MM.1S (cell line): Measurements from ENCODE around the gene PHC3.

Experiments
- DNase-seq: peaks from one replicate; pipeline ENCODE4 v3.0.0-alpha.2; 2015
- H2AFZ ChIP-seq: fragments of 300-600 bp; sonication (generic); 2 replicates; pipeline ENCODE4 v1.6.0; 2016; ENCODE audit warnings: antibody characterized with exemption, low read length
- H3F3A ChIP-seq: fragments of 300-600 bp; sonication (generic); 2 replicates; pipeline ENCODE4 v1.6.1; 2016; ENCODE audit warnings: mild to moderate bottlenecking, antibody characterized with exemption, low read length, moderate library complexity, mixed read lengths; ENCODE audit not compliant: insufficient read depth
- H3K27ac ChIP-seq: fragments of 300-600 bp; sonication (generic); 2 replicates; pipeline ENCODE4 v1.5.1; 2016; ENCODE audit warnings: mild to moderate bottlenecking, low read length
- H3K27me3 ChIP-seq: fragments of 300-600 bp; sonication (generic); replicated peaks from 2 replicates; pipeline ENCODE4 v1.6.0; 2016; ENCODE audit warnings: low read length; ENCODE audit not compliant: insufficient read depth
- H3K36me3 ChIP-seq: fragments of 300-600 bp; sonication (generic); replicated peaks from 2 replicates; pipeline ENCODE4 v1.6.1; 2016; ENCODE audit warnings: mild to moderate bottlenecking, low read length, mixed read lengths; ENCODE audit not compliant: insufficient read depth
- H3K4me1 ChIP-seq: fragments of 300-600 bp; sonication (generic); 2 replicates; pipeline ENCODE4 v1.6.1; 2016; ENCODE audit warnings: low read length, mixed read lengths
- H3K4me2 ChIP-seq: fragments of 300-600 bp; sonication (generic); 2 replicates; pipeline ENCODE4 v1.6.0; 2016; ENCODE audit warnings: low read depth, low read length
- H3K4me3 ChIP-seq: fragments of 300-600 bp; sonication (generic); 2 replicates; pipeline ENCODE4 v1.5.1; 2016; ENCODE audit warnings: low read length, mixed read lengths
- H3K79me2 ChIP-seq: fragments of 300-600 bp; sonication (generic); 2 replicates; pipeline ENCODE4 v1.6.1; 2016; ENCODE audit warnings: mixed run types, low read length, mixed read lengths
- H3K9ac ChIP-seq: fragments of 300-600 bp; sonication (generic); 2 replicates; pipeline ENCODE4 v1.6.1; 2016; ENCODE audit warnings: low read length, mixed read lengths
- H3K9me2 ChIP-seq: fragments of 300-600 bp; sonication (generic); replicated peaks from 2 replicates; pipeline ENCODE4 v1.6.1; 2016; ENCODE audit warnings: mild to moderate bottlenecking, low read length, mixed read lengths; ENCODE audit not compliant: insufficient read depth
- H3K9me3 ChIP-seq: fragments of 300-600 bp; sonication (generic); replicated peaks from 2 replicates; pipeline ENCODE4 v1.6.1; 2016; ENCODE audit warnings: mild to moderate bottlenecking, low read length, mixed read lengths; ENCODE audit not compliant: insufficient read depth
- H4K20me1 ChIP-seq: fragments of 300-600 bp; sonication (generic); 2 replicates; pipeline ENCODE4 v1.6.1; 2016; ENCODE audit warnings: mild to moderate bottlenecking, low read length, moderate library complexity, mixed read lengths; ENCODE audit not compliant: insufficient read depth
- EZH2 ChIP-seq: fragments of 300-600 bp; sonication (generic); optimal IDR thresholded peaks from 2 replicates; pipeline ENCODE3; 2017; ENCODE audit warnings: low read depth, mild to moderate bottlenecking, antibody characterized with exemption, low read length, mixed read lengths
- EZH2phosphoT487 ChIP-seq: fragments of 300-600 bp; sonication (generic); IDR thresholded peaks from 2 replicates; pipeline ENCODE4 v1.6.1; 2018; ENCODE audit warnings: antibody characterized with exemption, low read length
- TF ChIP-seq, protein P1 (sequence below): fragments of 300-600 bp; sonication (generic); IDR thresholded peaks from 2 replicates; pipeline ENCODE4 v1.5.1; 2016; ENCODE audit warnings: antibody characterized with exemption, low read length, mixed read lengths

The PHC3 gene

DNA sequence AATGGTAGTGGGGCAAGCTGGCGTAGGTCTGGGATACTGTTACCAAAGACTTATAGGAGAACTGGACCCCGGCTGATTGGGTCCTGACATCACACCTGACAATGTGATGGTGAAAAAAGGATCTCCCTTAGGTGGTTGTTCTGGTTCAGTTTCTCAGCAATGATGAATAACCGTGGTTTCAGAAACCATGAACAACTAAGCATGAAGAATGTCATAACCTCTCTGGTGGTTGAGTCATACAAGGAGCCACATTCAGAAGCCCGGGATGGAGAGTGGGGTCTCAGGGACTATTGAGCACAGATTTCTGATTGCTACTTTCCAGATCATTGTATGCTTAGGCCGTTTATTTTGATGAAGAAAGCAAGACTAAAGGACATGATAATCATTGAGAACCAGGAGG, 126.3 kb downstream of the PHC3 start:
- Histone ChIP-seq H3K9ac (peak overlapping the region; percentile 54), H3K4me1 (peaks cover 46% of the 10 kb centered on the region), H2AFZ (peak overlapping the region; percentile 58), H3F3A (peaks cover 44% of the 10 kb centered on the region), H3K36me3 (no peaks in the 10 kb centered on the region), H4K20me1 (no peaks in the 10 kb centered on the region), H3K9me3 (no peaks in the 10 kb centered on the region), H3K27me3 (no peaks in the 10 kb centered on the region), H3K4me3 (peak overlapping the region; percentile 62), H3K27ac (peak overlapping the region; percentile 80), H3K9me2 (no peaks in the 10 kb centered on the region), H3K79me2 (peaks cover 63% of the 10 kb centered on the region), H3K4me2 (peak overlapping the region; percentile 71)
- TF ChIP-seq, protein P1, sequence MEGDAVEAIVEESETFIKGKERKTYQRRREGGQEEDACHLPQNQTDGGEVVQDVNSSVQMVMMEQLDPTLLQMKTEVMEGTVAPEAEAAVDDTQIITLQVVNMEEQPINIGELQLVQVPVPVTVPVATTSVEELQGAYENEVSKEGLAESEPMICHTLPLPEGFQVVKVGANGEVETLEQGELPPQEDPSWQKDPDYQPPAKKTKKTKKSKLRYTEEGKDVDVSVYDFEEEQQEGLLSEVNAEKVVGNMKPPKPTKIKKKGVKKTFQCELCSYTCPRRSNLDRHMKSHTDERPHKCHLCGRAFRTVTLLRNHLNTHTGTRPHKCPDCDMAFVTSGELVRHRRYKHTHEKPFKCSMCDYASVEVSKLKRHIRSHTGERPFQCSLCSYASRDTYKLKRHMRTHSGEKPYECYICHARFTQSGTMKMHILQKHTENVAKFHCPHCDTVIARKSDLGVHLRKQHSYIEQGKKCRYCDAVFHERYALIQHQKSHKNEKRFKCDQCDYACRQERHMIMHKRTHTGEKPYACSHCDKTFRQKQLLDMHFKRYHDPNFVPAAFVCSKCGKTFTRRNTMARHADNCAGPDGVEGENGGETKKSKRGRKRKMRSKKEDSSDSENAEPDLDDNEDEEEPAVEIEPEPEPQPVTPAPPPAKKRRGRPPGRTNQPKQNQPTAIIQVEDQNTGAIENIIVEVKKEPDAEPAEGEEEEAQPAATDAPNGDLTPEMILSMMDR: no peak
- TF ChIP-seq EZH2phosphoT487: no peak
- TF ChIP-seq EZH2: no peak
- peak; percentile 56 for DNase-seq

DNA sequence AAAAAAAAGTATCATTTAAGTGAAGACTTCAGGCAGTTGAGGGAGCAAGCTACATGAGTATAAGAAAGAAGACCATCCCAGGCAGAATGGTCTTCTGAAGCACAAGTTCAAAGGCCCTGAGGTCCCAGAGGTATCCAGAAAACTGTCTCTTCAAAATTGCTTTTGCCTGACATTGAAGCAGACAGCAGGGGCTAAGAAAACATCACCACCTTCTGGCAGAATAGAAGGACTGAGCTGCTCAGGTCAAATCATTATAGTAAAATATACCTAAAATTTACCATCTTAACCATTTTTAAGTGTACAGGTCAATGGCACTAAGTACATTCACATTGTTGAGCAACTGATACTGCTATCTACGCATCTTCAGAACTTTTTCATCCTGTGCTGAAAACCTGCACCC, 127.3 kb downstream of the PHC3 start:
- no peaks in the 10 kb centered on the region for H3K9me2 ChIP-seq
- H3K36me3 ChIP-seq: no peaks in the 10 kb centered on the region
- no peak for TF ChIP-seq EZH2phosphoT487
- TF ChIP-seq EZH2: no peak
- TF ChIP-seq, protein P1: peak; percentile 79
- peak; percentile 72 for DNase-seq
- H3F3A ChIP-seq: peaks cover 44% of the 10 kb centered on the region
- H3K4me1 ChIP-seq: peaks cover 46% of the 10 kb centered on the region
- H4K20me1 ChIP-seq: no peaks in the 10 kb centered on the region
- H3K79me2 ChIP-seq: peaks cover 65% of the 10 kb centered on the region
- H3K27me3 ChIP-seq: no peaks in the 10 kb centered on the region
- H2AFZ ChIP-seq: no peak overlapping the region
- H3K4me2 ChIP-seq: peak overlapping the region; percentile 71; the same call in 1 of the 2 replicates
- no peak overlapping the region for H3K4me3 ChIP-seq
- no peaks in the 10 kb centered on the region for H3K9me3 ChIP-seq
- H3K27ac ChIP-seq: peak overlapping the region; percentile 80; the same call in 1 of the 2 replicates
- H3K9ac ChIP-seq: no peak overlapping the region; the same call in 1 of the 2 replicates

DNA sequence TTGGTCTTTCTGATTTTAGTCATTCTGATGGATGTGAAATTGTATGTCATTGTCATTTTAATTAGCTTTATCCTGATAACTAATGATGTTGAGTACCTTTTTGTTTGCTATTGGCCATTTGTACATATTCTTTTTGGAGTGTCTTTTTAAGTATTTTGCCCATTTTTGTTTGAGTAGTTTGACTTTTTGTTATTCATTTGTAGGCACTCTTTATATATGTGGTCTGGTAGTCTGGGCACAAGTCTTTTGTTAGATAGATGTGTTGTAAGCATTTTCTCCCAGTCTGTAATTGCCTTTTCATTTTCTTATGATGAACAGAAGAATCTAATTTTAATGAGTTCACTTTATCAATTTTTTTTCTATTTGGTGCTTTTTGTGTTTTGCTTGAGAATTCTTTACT, 129.1 kb downstream of the PHC3 start:
- Histone ChIP-seq H3K9me2 (no peaks in the 10 kb centered on the region), H3F3A (peaks cover 34% of the 10 kb centered on the region), H3K79me2 (peaks cover 70% of the 10 kb centered on the region), H3K4me3 (no peak overlapping the region), H3K4me1 (peaks cover 39% of the 10 kb centered on the region), H3K4me2 (no peak overlapping the region), H3K27ac (no peak overlapping the region), H3K27me3 (no peaks in the 10 kb centered on the region), H4K20me1 (no peaks in the 10 kb centered on the region), H3K9ac (no peak overlapping the region), H2AFZ (no peak overlapping the region), H3K9me3 (no peaks in the 10 kb centered on the region), H3K36me3 (no peaks in the 10 kb centered on the region)
- no peak for DNase-seq
- no peak for TF ChIP-seq EZH2phosphoT487
- TF ChIP-seq EZH2: no peak
- TF ChIP-seq, protein P1: no peak
